Measurements from ENCODE around the gene CA7.

Gene CA7

DNA sequence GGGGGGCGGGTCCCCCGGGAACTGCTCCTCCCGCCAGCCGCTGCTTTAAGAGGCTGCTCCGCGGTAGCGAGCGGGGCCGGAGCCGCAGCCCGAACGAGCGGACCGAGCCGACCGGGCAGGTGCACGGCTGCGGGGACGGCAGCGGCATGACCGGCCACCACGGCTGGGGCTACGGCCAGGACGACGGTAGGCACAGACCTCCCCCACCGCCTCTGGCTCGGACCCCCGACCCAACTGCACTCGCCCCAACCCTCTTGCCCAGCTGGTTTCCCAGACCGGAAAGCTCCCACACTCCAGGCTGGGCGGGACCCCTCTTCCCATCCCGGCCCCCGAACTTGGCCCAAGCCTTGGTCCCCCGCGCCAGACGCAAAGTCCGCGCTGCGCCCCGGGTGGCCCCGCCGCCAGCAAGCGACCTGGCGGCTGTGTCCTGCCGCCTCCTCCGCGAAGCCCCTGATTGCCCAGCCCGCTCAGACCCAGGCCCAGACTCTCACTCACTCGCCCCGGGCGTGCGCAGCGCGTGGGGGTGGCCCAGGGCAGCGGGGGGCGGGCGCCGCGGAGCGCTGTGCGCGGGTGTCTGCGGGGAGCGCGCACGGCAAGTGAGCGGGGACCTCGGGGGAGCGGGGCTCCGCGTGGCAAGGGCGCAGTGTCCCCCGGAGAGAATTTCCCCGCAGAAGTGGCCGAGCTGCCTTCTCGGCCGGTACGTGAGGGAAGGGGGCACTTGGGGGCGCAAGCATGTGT, at the start of gene CA7:
CA7 (plus strand) TSS at position 73 of the 738 bp plus-strand sequence; CDS start at position 147, 74 bp downstream.
- no peak within 1 kb of the TSS for H3K27ac ChIP-seq (ENCODE audit: low read length)
- H3K9me2 ChIP-seq (replicated peaks; ENCODE audit: insufficient read depth, low read length) = no peaks in the 10 kb centered on the region
- TF ChIP-seq, protein P1, sequence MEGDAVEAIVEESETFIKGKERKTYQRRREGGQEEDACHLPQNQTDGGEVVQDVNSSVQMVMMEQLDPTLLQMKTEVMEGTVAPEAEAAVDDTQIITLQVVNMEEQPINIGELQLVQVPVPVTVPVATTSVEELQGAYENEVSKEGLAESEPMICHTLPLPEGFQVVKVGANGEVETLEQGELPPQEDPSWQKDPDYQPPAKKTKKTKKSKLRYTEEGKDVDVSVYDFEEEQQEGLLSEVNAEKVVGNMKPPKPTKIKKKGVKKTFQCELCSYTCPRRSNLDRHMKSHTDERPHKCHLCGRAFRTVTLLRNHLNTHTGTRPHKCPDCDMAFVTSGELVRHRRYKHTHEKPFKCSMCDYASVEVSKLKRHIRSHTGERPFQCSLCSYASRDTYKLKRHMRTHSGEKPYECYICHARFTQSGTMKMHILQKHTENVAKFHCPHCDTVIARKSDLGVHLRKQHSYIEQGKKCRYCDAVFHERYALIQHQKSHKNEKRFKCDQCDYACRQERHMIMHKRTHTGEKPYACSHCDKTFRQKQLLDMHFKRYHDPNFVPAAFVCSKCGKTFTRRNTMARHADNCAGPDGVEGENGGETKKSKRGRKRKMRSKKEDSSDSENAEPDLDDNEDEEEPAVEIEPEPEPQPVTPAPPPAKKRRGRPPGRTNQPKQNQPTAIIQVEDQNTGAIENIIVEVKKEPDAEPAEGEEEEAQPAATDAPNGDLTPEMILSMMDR (IDR thresholded peaks at IDR 0.05; ENCODE audit: low read length) = no peak
- TF ChIP-seq EZH2phosphoT487 (IDR thresholded peaks at IDR 0.05; ENCODE audit: low read length) (no peak), EZH2 (optimal IDR thresholded peaks at IDR 0.05; ENCODE audit: low read depth, low read length) (no peak)
- no peak within 1 kb of the TSS for H2AFZ ChIP-seq (ENCODE audit: low read length)
- H4K20me1 ChIP-seq (ENCODE audit: insufficient read depth, low read length) = no peaks in the 10 kb centered on the region
- no peaks in the 10 kb centered on the region for H3K79me2 ChIP-seq (ENCODE audit: low read length)
- no peaks in the 10 kb centered on the region for H3K4me1 ChIP-seq (ENCODE audit: low read length)
- H3F3A ChIP-seq (ENCODE audit: insufficient read depth, low read length) = no peaks in the 10 kb centered on the region
- no peak within 1 kb of the TSS for H3K4me3 ChIP-seq (ENCODE audit: low read length)
- no peaks in the 10 kb centered on the region for H3K9me3 ChIP-seq (replicated peaks; ENCODE audit: insufficient read depth, low read length)
- H3K27me3 ChIP-seq (replicated peaks; ENCODE audit: insufficient read depth, low read length) = no peaks in the 10 kb centered on the region
- no peaks in the 10 kb centered on the region for H3K36me3 ChIP-seq (replicated peaks; ENCODE audit: insufficient read depth, low read length)
- H3K9ac ChIP-seq (ENCODE audit: low read length) = no peak within 1 kb of the TSS
- no peak within 1 kb of the TSS for H3K4me2 ChIP-seq (ENCODE audit: low read depth, low read length)
- DNase-seq = no peak

DNA sequence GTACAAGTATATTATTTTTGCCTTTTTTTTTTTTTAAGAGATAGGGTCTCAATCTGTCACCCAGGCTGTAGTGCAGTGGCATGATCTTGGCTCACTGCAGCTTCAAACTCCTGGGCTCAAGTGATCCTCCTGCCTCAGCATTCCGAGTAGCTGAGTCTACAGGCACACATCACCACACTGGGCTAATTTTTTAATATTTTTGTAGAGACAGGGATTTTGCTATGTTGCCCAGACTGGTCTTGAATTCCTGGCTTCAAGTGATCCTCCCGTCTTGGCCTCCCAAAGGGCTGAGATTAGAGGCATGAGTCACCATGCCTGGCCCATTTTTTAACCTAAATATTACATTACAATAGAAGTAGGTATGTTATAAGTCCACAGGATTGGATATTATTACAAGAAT, 46.1 kb upstream of the CA7 start:
- no peak for DNase-seq
- Histone ChIP-seq H3F3A (ENCODE audit: insufficient read depth, low read length) (no peaks in the 10 kb centered on the region), H3K4me1 (ENCODE audit: low read length) (no peaks in the 10 kb centered on the region), H3K36me3 (replicated peaks; ENCODE audit: insufficient read depth, low read length) (no peaks in the 10 kb centered on the region; the same call in 1 of the 2 replicates), H3K4me2 (ENCODE audit: low read depth, low read length) (no peak overlapping the region), H3K4me3 (ENCODE audit: low read length) (no peak overlapping the region), H3K27me3 (replicated peaks; ENCODE audit: insufficient read depth, low read length) (no peaks in the 10 kb centered on the region), H3K9me3 (replicated peaks; ENCODE audit: insufficient read depth, low read length) (no peaks in the 10 kb centered on the region), H3K79me2 (ENCODE audit: low read length) (no peaks in the 10 kb centered on the region), H3K9ac (ENCODE audit: low read length) (no peak overlapping the region), H3K27ac (ENCODE audit: low read length) (no peak overlapping the region), H3K9me2 (replicated peaks; ENCODE audit: insufficient read depth, low read length) (no peaks in the 10 kb centered on the region), H4K20me1 (ENCODE audit: insufficient read depth, low read length) (no peaks in the 10 kb centered on the region), H2AFZ (ENCODE audit: low read length) (no peak overlapping the region)
- no peak for TF ChIP-seq EZH2 (optimal IDR thresholded peaks at IDR 0.05; ENCODE audit: low read depth, low read length)
- TF ChIP-seq EZH2phosphoT487 (IDR thresholded peaks at IDR 0.05; ENCODE audit: low read length) = no peak
- TF ChIP-seq, protein P1 (IDR thresholded peaks at IDR 0.05; ENCODE audit: low read length) = no peak

GRCh38 chr16:66800856-66801255, 43.4 kb upstream of the CA7 start:
- H3K27ac ChIP-seq (ENCODE audit: low read length) = no peak overlapping the region
- TF ChIP-seq, protein P1 (IDR thresholded peaks at IDR 0.05; ENCODE audit: low read length) = no peak
- TF ChIP-seq EZH2 (optimal IDR thresholded peaks at IDR 0.05; ENCODE audit: low read depth, low read length) (no peak), EZH2phosphoT487 (IDR thresholded peaks at IDR 0.05; ENCODE audit: low read length) (no peak)
- H3K79me2 ChIP-seq (ENCODE audit: low read length) = no peaks in the 10 kb centered on the region
- H4K20me1 ChIP-seq (ENCODE audit: insufficient read depth, low read length) = no peaks in the 10 kb centered on the region
- H3K9ac ChIP-seq (ENCODE audit: low read length) = no peak overlapping the region
- H3K27me3 ChIP-seq (replicated peaks; ENCODE audit: insufficient read depth, low read length) = no peaks in the 10 kb centered on the region
- no peaks in the 10 kb centered on the region; the same call in 1 of the 2 replicates for H3K36me3 ChIP-seq (replicated peaks; ENCODE audit: insufficient read depth, low read length)
- H3K4me1 ChIP-seq (ENCODE audit: low read length) = no peaks in the 10 kb centered on the region
- no peaks in the 10 kb centered on the region for H3F3A ChIP-seq (ENCODE audit: insufficient read depth, low read length)
- H2AFZ ChIP-seq (ENCODE audit: low read length) = no peak overlapping the region
- no peaks in the 10 kb centered on the region for H3K9me3 ChIP-seq (replicated peaks; ENCODE audit: insufficient read depth, low read length)
- H3K4me3 ChIP-seq (ENCODE audit: low read length) = no peak overlapping the region
- DNase-seq = no peak
- H3K9me2 ChIP-seq (replicated peaks; ENCODE audit: insufficient read depth, low read length) = no peaks in the 10 kb centered on the region
- H3K4me2 ChIP-seq (ENCODE audit: low read depth, low read length) = no peak overlapping the region
